GM19468 (cell line): ENCODE measurements around the gene XRN1.
"Not testable (repeated sequence)": the region's sequence is repeated elsewhere in the genome, so short reads cannot be mapped to it uniquely, and the experiment has no call there.

Experiments used
- ATAC-seq: cut with Tn5 transposase; IDR thresholded peaks from one replicate; pipeline ENCODE4 v1.9.1; 2021; ENCODE audit warnings: mild to moderate bottlenecking, moderate library complexity, moderate number of reproducible peaks; ENCODE audit not compliant: unreplicated experiment; ENCODE audit errors: extremely low read depth

XRN1 gene

DNA sequence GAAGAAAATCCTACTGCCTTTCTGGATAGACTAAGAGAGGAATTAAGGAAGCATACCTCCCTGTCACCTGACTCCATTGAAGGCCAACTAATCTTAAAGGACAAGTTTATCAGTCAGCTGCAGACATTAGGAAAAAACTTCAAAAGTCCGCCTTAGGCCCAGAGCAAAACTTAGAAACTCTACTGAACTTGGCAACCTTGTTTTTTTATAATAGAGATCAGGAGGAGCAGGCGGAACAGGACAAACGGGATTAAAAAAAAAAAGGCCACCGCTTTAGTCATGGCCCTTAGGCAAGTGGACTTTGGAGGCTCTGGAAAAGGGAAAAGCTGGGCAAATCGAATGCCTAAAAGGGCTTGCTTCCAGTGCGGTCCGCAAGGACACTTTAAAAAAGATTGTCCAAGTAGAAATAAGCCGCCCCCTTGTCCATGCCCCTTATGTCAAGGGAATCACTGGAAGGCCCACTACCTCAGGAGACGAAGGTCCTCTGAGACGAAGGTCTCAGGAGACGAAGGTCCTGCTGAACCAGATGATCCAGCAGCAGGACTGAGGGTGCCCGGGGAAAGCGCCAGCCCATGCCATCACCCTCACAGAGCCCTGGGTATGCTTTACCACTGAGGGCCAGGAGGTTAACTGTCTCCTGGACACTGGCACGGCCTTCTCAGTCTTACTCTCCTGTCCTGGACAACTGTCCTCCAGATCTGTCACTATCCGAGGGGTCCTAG is 8.2 kb downstream of the XRN1 start:
- not testable (repeated sequence) for ATAC-seq

- not testable (repeated sequence) for ATAC-seq
Observed at GRCh38 chr3:142438096-142438495, 9.7 kb downstream of the XRN1 start.

DNA sequence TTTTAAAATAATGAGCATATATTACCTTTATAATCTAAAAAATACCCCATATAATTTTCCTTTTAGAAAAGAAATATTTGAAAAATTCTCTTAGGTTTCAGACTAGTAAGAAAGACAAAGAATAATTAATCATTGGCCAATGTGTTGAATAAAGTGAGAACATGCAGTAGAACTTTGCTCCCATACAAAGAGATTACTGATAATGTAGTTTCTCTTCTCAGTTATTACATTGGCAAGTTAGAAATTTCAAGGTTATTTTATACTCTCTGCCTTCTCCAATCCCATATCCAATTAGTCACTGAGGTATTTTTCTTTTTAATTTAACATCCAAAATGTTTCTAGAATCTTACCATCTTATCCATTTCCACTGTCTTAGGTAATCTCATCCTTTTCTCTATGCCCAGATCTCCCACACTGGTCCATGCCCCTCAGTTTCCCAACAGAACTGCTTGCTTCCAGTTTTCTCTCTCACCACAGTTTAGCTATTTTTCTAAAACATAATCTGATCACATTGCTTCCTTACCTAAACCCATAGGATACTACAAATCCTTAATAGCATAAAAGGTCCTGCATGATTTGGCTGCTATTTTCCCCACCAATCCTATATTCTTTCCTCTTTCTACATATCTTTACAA is 10.8 kb downstream of the XRN1 start:
- no peak for ATAC-seq

DNA sequence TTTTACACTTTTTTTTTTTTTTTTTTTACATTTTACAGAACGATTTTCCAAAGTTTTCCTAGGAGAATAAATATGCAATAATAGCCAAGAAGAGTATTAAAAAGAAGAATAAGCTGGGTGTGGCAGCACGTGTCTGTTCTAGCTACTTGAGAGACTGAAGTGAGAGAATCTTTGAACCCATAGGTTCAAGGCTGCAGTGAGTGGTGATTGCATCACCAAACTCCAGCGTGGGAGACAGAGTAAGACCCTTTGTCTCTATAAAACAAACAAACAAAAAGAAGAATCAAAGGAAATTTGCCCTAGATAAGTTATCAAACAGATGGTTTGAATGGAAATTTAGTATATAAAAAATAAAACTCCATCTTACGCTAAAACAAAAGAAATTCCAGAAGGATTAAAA is 13.3 kb downstream of the XRN1 start:
- no peak for ATAC-seq

DNA sequence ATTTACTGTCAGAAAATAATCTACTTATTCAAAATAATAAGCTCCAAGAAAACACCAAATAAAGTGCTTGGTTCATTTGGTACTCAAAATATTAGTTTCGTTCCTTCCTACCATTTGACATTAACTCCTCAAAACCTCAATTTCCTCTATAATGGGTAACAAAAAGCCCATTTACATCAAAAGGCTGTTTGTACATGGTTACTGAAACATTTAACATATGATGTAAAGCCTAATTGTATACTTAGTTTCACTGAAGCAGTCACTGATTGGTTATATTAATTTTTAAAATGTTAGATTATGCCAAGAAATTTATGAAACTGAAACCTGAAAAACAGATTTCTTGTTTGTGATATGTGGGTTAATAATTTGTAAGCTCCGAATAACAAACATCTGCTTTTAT is 14.7 kb downstream of the XRN1 start:
- ATAC-seq = peak; percentile 35

DNA sequence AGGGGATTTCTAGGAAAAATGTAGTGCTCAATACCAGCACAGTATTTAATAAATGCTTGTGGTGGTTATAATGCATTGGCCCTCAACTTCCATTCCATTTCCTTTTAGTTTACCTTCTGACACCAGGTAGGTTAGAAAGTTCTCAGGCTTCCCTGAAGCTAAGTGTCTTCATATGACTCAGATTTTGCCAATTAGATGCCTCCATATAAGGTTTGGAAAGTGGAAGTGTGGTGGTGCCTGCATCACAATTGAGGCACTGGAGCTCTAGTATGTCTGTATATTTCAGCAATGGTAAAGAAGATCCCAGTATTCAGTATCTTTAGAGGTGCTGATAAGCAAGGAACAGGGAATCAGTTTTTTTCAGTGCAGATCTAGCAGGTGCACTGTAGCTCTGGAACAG is 18.3 kb downstream of the XRN1 start:
- ATAC-seq = no peak

GRCh38 chr3:142424754-142425153 is 23.1 kb downstream of the XRN1 start:
- no peak for ATAC-seq

GRCh38 chr3:142418926-142419592 is 28.8 kb downstream of the XRN1 start:
- no peak for ATAC-seq

DNA sequence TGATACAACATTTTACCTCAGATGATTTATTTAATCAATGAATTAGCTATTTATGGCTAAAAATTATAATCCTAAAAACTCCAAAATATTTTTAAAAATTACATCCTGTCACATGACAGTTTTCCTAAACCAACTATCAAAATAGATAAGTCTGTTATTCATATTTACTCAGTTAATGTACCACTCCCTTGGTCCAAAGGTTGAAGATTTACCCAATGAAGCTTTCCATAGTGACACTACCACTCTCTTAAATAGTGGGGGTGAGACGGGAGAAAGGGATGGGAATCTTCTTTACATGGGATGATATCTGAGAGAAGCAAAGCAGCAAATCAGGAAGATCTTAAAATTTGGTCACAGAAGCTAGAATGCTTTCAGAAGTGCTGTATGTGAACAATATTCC is 30.5 kb downstream of the XRN1 start:
- ATAC-seq = no peak

DNA sequence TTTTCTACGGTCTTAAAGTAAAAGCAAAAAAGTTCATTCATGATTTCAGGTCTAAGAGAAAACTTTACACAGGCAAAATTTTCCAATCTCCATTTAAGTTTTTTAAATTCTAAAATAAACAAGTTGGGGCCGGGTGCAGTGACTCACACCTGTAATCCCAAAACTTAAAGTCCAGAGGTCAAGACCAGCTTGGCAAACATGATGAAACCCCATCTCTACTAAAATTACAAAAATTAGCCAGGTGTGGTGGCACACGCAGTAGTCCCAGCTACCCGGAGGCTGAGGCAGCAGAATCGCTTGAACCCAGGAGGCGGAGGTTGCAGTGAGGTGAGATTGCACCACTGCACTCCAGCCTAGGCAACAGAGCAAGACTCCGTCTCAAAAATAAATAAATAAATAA is 47.3 kb downstream of the XRN1 start:
- not testable (repeated sequence) for ATAC-seq

- no peak for ATAC-seq
Observed at GRCh38 chr3:142394921-142395622, 52.8 kb downstream of the XRN1 start.

DNA sequence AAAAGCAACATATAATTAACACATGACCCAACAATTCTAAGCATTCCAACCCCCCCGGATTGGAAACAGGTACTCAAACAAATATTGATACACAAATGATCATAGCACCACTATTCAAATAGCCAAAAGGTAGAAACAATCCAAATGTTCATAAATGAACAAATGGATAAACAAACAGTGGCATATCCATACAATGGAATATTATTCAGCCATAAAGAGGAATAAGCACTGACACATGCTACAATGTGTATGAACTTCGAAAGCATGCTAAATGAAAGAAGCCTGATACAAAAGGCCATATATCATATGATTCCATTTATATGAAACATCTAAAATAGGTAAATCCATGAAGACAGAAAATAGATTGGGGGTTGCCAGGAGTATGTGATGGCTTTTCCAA is 62.8 kb downstream of the XRN1 start:
- ATAC-seq = no peak

- ATAC-seq = no peak
Observed at GRCh38 chr3:142374687-142375086, 73.2 kb downstream of the XRN1 start.

DNA sequence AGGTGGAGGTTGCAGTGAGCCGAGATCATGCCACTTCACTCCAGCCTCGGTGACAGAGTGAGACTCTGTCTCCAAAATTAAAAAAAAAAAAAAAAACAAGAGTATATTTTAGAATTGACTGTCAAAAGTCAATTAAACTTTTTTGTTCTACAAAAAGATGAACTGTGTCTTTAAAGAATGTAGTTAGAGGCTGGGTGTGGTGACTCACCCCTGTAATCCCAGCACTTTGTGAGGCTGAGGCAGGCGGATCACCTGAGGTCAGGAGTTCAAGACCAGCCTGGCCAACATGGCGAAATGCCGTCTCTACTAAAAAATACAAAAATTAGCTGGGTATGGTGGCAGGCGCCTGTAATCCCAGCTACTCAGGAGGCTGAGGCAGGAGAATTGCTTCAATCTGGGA is 78.3 kb downstream of the XRN1 start:
- not testable (repeated sequence) for ATAC-seq

DNA sequence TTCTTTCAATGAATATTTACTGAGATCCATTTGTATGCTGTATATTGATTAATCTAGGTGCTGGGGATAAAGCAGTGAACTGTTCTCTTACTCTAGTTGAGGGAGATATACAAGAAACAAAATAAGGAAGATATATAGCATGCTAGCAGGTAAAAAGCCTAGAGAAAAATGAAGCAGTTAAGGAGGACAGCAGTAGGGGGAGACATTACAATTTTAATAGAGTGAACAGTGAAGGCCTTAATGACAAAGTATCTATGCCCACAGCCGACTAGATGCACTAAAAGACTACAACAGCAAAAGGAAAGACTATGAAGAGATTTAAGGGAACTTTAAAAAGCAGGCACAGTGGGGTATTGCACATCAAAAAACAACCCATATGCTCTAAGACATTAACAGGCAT is 81.4 kb downstream of the XRN1 start:
- no peak for ATAC-seq

- no peak for ATAC-seq
Observed at GRCh38 chr3:142363936-142364467, 83.8 kb downstream of the XRN1 start.

DNA sequence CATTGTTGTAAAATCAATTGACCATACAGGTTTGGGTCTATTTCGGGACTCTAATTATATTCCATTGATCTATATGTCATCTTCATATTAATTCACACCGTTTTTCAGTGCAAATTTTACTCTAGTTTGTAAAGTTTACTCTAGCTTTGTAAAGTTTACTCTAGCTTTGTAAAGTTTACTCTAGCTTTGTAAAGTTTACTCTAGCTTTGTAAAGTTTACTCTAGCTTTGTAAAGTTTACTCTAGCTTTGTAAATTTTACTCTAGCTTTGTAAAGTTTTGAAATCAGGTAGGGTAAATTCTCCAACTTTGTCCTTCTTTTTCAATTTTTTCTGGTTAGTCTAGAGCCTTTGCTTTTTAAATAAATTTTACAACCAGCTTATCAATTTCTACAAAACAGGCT is 84.4 kb downstream of the XRN1 start:
- ATAC-seq = not testable (repeated sequence)

- ATAC-seq = no peak
Observed at GRCh38 chr3:142359367-142359766, 88.5 kb downstream of the XRN1 start.

DNA sequence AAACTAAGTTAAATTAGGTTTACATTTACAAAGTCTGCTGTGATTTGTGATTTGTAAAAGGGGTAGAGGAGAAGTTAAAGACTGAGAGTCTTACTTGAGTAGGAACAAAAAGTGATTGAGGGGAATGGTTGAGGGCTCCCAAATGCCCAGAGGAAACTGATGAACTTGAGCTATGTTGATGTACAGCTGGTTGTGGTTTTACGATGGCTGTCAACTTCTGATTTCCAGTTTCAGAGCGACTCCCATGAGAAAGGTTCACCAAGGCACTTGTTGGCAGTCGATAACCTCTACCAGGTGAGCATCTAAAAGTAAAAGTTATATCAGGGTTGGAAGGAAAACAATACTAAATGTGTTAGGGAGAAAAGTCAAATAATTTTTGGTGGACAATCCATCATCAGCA is 91.0 kb downstream of the XRN1 start:
- ATAC-seq = peak; percentile 53

DNA sequence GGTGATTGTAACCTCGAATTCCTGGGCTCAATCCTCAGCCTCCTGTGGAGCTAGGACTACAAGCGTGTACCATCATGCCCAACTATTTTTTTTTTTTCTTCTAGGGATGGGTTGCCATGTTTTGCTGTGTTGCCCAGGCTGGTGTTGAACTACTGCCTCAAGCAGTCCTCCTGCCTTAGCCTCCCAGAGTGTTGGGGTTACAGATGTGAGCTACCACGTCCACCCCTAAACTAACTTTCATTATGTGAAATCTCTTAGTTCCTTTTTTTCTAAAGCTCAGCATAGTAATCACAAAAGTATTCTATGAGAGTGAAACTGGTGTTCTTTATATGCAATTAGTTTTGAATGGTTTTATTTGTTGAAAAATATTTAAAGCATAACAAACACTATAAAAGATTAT is 92.1 kb downstream of the XRN1 start:
- ATAC-seq = no peak

DNA sequence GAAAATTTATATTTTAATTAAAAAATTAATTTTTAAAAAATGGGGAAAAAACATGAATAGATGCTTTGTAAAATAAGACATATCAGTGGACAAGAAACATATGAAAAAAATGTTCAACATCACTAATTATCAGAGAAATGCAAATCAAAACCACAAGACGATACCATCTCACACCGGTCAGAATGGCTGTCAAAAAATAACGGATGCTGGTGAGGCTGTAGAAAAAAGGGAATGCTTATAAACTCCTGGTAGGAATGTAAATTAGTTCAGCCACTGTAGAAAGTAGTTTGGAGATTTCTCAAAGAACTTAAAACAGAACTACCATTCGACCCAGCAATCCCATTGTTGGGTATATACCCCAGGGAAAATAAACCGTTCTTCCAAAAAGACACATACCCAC is 93.8 kb downstream of the XRN1 start:
- ATAC-seq = no peak
